Right atrium auricular region (tissue), 2 donors: ENCODE data around the gene IL19. TPM values are rescaled to one million over a fixed set of nuclear protein-coding genes. Genes with fewer than 3 reads are reported as not detected.
"Not testable (repeated sequence)": the region's sequence is repeated elsewhere in the genome, so short reads cannot be mapped to it uniquely, and the experiment has no call there.

Source experiments
- DNase-seq: peaks from one replicate; pipeline ENCODE4 v3.0.0-alpha.2; 2019; ENCODE audit warnings: low spot score
- H3K27ac ChIP-seq, 2 donors: fragments of 200-600 bp; sonication (generic); 1 replicate in 1 of 2; 2 replicates in 1 of 2; pipeline ENCODE4 v1.5.1; 2016 to 2019
- H3K27me3 ChIP-seq, 2 donors: fragments of 200-600 bp; sonication (generic); one replicate each; pipeline versions ENCODE4 v1.5.1 to v1.6.0; 2017 to 2019
- H3K36me3 ChIP-seq: fragments of 200-600 bp; sonication (generic); one replicate; pipeline ENCODE4 v1.5.1; 2016
- H3K4me1 ChIP-seq, 2 donors: fragments of 200-600 bp; sonication (generic); one replicate each; pipeline versions ENCODE4 v1.5.1 to v1.6.0; 2017 to 2019
- H3K4me3 ChIP-seq, 2 donors: fragments of 200-600 bp; sonication (generic); 1 replicate in 1 of 2; 2 replicates in 1 of 2; pipeline ENCODE4 v1.5.1; 2017 to 2019; ENCODE audit warnings: mild to moderate bottlenecking in 1 of 2, moderate library complexity in 1 of 2
- H3K9me3 ChIP-seq, 2 donors: fragments of 200-600 bp; sonication (generic); one replicate each; pipeline ENCODE4 v1.5.1; 2019
- CTCF ChIP-seq, 2 donors: fragments of 200-600 bp; sonication (generic); IDR thresholded peaks; one replicate each; pipeline ENCODE4 v1.5.1; 2019; ENCODE audit warnings: antibody characterized with exemption in 2 of 2
- total RNA-seq, 2 donors: library from RNA; depleted of rRNA; stranded (reverse); fragments of >200 nt; gene quantifications; one replicate each; pipeline ENCODE4 v1.1.0, GENCODE V29; 2016

Gene IL19
- total RNA-seq, 2 donors from 2014 or later = not detected

DNA sequence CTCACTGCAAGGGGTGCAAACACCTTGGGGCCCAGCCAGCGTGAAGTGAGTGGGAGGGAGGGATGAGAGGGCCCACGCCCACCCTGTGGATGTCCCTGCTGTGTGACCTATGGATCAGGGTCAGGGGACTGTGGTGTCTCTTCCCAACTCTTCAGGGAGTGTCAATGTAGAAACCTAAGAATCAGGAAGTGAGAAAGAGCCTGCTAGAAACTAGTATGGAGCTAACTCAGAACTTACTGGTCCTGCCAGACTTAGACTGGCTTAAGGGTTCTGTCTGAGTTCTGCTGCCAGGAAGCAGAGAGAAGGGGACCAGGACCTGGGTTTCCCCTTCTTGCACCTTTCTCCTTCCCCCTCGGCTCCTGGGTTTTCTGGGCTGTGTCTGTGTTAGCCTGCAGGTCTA lies 3.5 kb downstream of the IL19 start:
- H3K4me1 ChIP-seq = no peaks in the 10 kb centered on the region

DNA sequence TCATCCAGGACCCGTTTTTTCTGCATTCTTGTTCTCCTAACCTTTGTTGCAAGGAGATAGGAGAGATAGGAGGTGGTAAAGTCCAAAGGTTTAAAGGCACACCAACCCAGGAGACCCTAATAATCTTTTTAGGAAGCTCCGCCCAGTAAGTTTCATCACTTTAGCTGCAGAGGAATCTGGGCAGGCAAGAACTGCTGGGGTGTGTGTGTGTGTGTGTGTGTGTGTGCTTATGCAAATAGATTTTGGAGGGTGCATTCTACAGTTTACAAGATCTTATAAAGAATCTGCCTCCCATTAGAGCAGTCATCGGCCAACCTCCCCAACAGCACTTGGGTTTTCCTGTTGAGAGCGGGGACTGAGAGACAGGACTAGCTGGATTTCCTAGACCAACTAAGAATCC lies 5.7 kb downstream of the IL19 start:
- Histone ChIP-seq H3K27me3 (no peaks in the 10 kb centered on the region), H3K9me3 (no peaks in the 10 kb centered on the region), H3K27ac (no peak overlapping the region), H3K4me1 (no peaks in the 10 kb centered on the region), H3K4me3 (no peak overlapping the region), H3K36me3 (no peaks in the 10 kb centered on the region)
- TF ChIP-seq CTCF (IDR thresholded peaks at IDR 0.05) = no peak
- no peak for DNase-seq

More for the DNA sequence above, 3.5 kb downstream of the IL19 start:
- no peak for TF ChIP-seq CTCF (IDR thresholded peaks at IDR 0.05)
- H3K4me3 ChIP-seq = no peak overlapping the region
- H3K27ac ChIP-seq = no peak overlapping the region
- no peak for DNase-seq
- H3K36me3 ChIP-seq = no peaks in the 10 kb centered on the region
- H3K9me3 ChIP-seq = no peaks in the 10 kb centered on the region
- no peaks in the 10 kb centered on the region for H3K27me3 ChIP-seq

DNA sequence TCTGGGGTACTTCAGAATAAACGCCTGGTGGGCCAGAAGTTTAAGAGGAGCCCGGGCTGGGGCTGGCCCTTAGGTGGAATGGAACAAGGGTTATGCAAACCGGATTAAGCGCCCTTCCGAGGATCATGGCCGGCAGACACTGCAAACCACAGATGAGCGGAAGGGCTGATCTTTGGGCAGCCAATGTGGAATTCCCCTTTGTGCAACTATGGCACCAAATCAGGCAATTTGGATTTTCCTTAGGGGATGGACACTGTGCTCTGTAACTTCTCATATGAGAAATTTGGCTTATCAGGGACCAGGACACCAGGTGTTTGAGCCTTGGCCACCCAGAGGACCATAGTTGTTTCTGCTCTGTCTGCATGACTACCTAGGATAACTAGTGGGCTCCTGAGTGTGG lies 7.5 kb downstream of the IL19 start:
- no peak overlapping the region for H3K27ac ChIP-seq
- no peak overlapping the region for H3K4me3 ChIP-seq
- TF ChIP-seq CTCF (IDR thresholded peaks at IDR 0.05) = no peak
- no peaks in the 10 kb centered on the region for H3K27me3 ChIP-seq
- no peaks in the 10 kb centered on the region for H3K4me1 ChIP-seq
- no peak for DNase-seq
- H3K36me3 ChIP-seq = no peaks in the 10 kb centered on the region
- H3K9me3 ChIP-seq = no peaks in the 10 kb centered on the region

- not testable (repeated sequence) for H3K27ac ChIP-seq, H3K27me3 ChIP-seq, H3K4me1 ChIP-seq, H3K4me3 ChIP-seq, H3K9me3 ChIP-seq, H3K36me3 ChIP-seq, DNase-seq
Observed at GRCh38 chr1:206778911-206779310, 8.3 kb downstream of the IL19 start.

GRCh38 chr1:206779638-206780037 lies 9.1 kb downstream of the IL19 start:
- no peak for DNase-seq
- Histone ChIP-seq H3K9me3 (no peaks in the 10 kb centered on the region), H3K36me3 (no peaks in the 10 kb centered on the region), H3K27me3 (no peaks in the 10 kb centered on the region), H3K27ac (no peak overlapping the region), H3K4me3 (no peak overlapping the region), H3K4me1 (no peaks in the 10 kb centered on the region)
- no peak for TF ChIP-seq CTCF (IDR thresholded peaks at IDR 0.05)

DNA sequence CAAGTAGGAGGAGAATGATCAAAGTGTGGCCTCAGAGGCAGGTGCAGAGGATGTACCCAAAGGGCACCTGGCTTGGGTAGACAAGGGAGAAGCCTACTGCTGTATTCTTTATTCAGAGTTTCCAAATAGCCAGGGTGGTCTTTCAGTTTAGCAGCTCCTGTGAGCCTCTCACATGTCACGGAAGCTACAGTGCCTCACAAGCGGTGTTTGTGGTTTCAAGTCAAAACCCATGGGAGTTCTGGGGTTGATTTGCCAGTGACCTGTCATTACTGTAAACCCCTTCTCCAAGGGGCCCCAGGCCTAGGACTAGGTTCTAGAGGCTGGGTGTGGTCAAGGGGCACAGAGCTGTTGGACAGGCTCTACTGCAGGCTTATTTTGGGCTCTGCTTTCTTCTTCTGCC lies 11.9 kb downstream of the IL19 start:
- no peaks in the 10 kb centered on the region for H3K9me3 ChIP-seq
- H3K27ac ChIP-seq = no peak overlapping the region
- H3K36me3 ChIP-seq = no peaks in the 10 kb centered on the region
- TF ChIP-seq CTCF (IDR thresholded peaks at IDR 0.05) = no peak
- no peak overlapping the region for H3K4me3 ChIP-seq
- no peaks in the 10 kb centered on the region for H3K4me1 ChIP-seq
- H3K27me3 ChIP-seq = no peaks in the 10 kb centered on the region
- DNase-seq = no peak
